ENCODE measurements around the gene HEBP1.

Gene HEBP1

DNA sequence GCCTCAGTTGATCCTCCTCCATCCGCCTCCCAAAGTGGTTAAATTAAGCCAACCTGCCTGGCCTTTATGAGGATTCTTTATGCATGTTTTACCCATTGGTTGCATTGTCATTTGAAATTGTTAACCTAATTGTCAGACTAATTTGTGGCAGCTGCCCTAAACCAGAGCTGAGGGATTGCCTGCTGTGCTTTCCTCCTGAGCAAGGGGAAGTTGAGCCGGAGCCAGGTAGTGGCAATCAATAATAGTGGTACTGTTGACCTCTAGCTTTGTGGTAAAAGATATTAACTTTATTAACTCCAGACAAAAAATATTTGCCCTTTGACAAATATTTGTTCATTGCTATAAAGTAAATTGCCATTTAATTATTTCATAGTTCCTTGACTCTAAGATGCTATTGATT is 5.6 kb upstream of the HEBP1 start:
- ATAC-seq, result no peak

GRCh38 chr12:13004986-13005385 is 4.9 kb upstream of the HEBP1 start:
- TF ChIP-seq ZNF565 (CRISPR knock-in tag; conservative IDR thresholded peaks at IDR 0.05; ENCODE audit: low read depth) (no peak), OSR1 (CRISPR knock-in tag; IDR thresholded peaks at IDR 0.05) (no peak), TCF4 (CRISPR knock-in tag; IDR thresholded peaks at IDR 0.05; ENCODE audit: borderline replicate concordance) (no peak), ZNF8 (CRISPR knock-in tag; IDR thresholded peaks at IDR 0.05) (no peak), ZNF70 (CRISPR knock-in tag; IDR thresholded peaks at IDR 0.05) (no peak), ESRRG (CRISPR knock-in tag; IDR thresholded peaks at IDR 0.05) (no peak), SNAI2 (CRISPR knock-in tag; IDR thresholded peaks at IDR 0.05) (no peak)
- no peak for ATAC-seq

More for the DNA sequence above, 5.6 kb upstream of the HEBP1 start:
- no peak for TF ChIP-seq ARNTL (CRISPR knock-in tag; IDR thresholded peaks at IDR 0.05; ENCODE audit: borderline replicate concordance, low read depth)
- TF ChIP-seq ZFP3 (CRISPR knock-in tag; IDR thresholded peaks at IDR 0.05), result no peak
- TF ChIP-seq ESRRG (CRISPR knock-in tag; IDR thresholded peaks at IDR 0.05), result no peak
- no peak for TF ChIP-seq ZNF70 (CRISPR knock-in tag; IDR thresholded peaks at IDR 0.05)

DNA sequence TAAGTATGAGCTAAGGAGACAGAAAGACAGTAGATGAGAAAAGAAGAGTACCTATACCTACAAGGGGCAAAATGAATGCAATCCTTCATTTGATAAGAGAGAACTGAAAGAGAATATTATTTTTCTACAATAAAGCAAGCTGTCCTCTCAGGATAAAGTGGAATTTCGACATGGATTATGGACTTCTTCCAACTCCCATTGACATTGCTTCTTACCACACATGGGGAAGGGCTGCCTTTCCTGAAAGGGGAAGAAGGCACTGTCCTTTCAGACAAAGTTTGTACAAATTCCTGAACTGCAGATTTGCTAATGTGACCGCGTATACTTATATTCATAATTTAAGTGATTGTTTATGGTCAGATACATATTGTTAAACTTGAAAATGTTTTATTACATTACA is 4.3 kb upstream of the HEBP1 start:
- ATAC-seq, result no peak
- TF ChIP-seq ZNF565 (CRISPR knock-in tag; conservative IDR thresholded peaks at IDR 0.05; ENCODE audit: low read depth) (no peak), SNAI2 (CRISPR knock-in tag; IDR thresholded peaks at IDR 0.05) (no peak), PPARA (CRISPR knock-in tag; IDR thresholded peaks at IDR 0.05; ENCODE audit: borderline replicate concordance) (no peak), OSR1 (CRISPR knock-in tag; IDR thresholded peaks at IDR 0.05) (no peak), CSRNP3 (CRISPR knock-in tag; IDR thresholded peaks at IDR 0.05) (no peak), BACH2 (CRISPR knock-in tag; IDR thresholded peaks at IDR 0.05; ENCODE audit: borderline replicate concordance) (no peak), ZNF8 (CRISPR knock-in tag; IDR thresholded peaks at IDR 0.05) (no peak), ISL1 (CRISPR knock-in tag; IDR thresholded peaks at IDR 0.05) (no peak), TSHZ2 (CRISPR knock-in tag; IDR thresholded peaks at IDR 0.05) (no peak), ESRRG (CRISPR knock-in tag; IDR thresholded peaks at IDR 0.05) (no peak), ARNTL (CRISPR knock-in tag; IDR thresholded peaks at IDR 0.05; ENCODE audit: borderline replicate concordance, low read depth) (no peak), GLIS3 (CRISPR knock-in tag; IDR thresholded peaks at IDR 0.05) (no peak), RARB (CRISPR knock-in tag; IDR thresholded peaks at IDR 0.05) (no peak)
- TF ChIP-seq, protein P1, sequence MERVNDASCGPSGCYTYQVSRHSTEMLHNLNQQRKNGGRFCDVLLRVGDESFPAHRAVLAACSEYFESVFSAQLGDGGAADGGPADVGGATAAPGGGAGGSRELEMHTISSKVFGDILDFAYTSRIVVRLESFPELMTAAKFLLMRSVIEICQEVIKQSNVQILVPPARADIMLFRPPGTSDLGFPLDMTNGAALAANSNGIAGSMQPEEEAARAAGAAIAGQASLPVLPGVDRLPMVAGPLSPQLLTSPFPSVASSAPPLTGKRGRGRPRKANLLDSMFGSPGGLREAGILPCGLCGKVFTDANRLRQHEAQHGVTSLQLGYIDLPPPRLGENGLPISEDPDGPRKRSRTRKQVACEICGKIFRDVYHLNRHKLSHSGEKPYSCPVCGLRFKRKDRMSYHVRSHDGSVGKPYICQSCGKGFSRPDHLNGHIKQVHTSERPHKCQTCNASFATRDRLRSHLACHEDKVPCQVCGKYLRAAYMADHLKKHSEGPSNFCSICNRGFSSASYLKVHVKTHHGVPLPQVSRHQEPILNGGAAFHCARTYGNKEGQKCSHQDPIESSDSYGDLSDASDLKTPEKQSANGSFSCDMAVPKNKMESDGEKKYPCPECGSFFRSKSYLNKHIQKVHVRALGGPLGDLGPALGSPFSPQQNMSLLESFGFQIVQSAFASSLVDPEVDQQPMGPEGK (CRISPR knock-in tag; IDR thresholded peaks at IDR 0.05; ENCODE audit: borderline replicate concordance), result no peak

GRCh38 chr12:13002301-13003097 is 2.4 kb upstream of the HEBP1 start:
- TF ChIP-seq TSHZ2 (CRISPR knock-in tag; IDR thresholded peaks at IDR 0.05) (no peak), ZFP3 (CRISPR knock-in tag; IDR thresholded peaks at IDR 0.05) (no peak), ESRRG (CRISPR knock-in tag; IDR thresholded peaks at IDR 0.05) (no peak), SNAI2 (CRISPR knock-in tag; IDR thresholded peaks at IDR 0.05) (no peak), RARB (CRISPR knock-in tag; IDR thresholded peaks at IDR 0.05) (no peak), ARNTL (CRISPR knock-in tag; IDR thresholded peaks at IDR 0.05; ENCODE audit: borderline replicate concordance, low read depth) (no peak), TOX (CRISPR knock-in tag; IDR thresholded peaks at IDR 0.05; ENCODE audit: borderline replicate concordance) (no peak), OSR1 (CRISPR knock-in tag; IDR thresholded peaks at IDR 0.05) (no peak), ISL1 (CRISPR knock-in tag; IDR thresholded peaks at IDR 0.05) (no peak), CSRNP3 (CRISPR knock-in tag; IDR thresholded peaks at IDR 0.05) (no peak)
- TF ChIP-seq, protein P1 (CRISPR knock-in tag; IDR thresholded peaks at IDR 0.05; ENCODE audit: borderline replicate concordance), result no peak
- ATAC-seq, result no peak
